Left colon (tissue), 2 donors: ENCODE measurements around the gene KCNIP4. TPM values are rescaled to one million over a fixed set of nuclear protein-coding genes. Genes with fewer than 3 reads are reported as not detected.

Source experiments
- ATAC-seq: fragments of 200-7000 bp; cut with Tn5 transposase; one replicate; pipeline ENCODE4 v1.9.1; 2020; ENCODE audit warnings: mild to moderate bottlenecking, moderate library complexity
- DNase-seq, 2 donors: peaks; one replicate each; pipeline ENCODE4 v3.0.0-alpha.2; 2020
- intact Hi-C, 2 donors: fragments of 100-400 bp; cut with DNase I in 1 of 2; cut with micrococcal nuclease in 1 of 2; formaldehyde crosslinking; loops; one replicate each; pipeline versions ENCODE4 v1.11.2 to v1.14.0; 2022; cut with DNase I, micrococcal nuclease
- total RNA-seq, 2 donors: library from RNA; stranded (reverse); fragmentation: NEBNext Ultra II Directional; extraction: Animal tissue kit (Norgen Biotek cat#: 25700); gene quantifications; one replicate each; pipeline ENCODE4 v1.2.1, GENCODE V29; 2021
- donor health status: DM: no; HTN: no; CAD: no.
- donor health status: DM: yes; HTN: yes; CAD: no.

The KCNIP4 gene
- total RNA-seq, 2 donors from 2014 or later = 1.1 to 3.4 TPM

GRCh38 chr4:21733894-21734630, 214.5 kb downstream of the KCNIP4 start:
- intact Hi-C loops = no loop called here
- DNase-seq (no peak), ATAC-seq (no peak)

- intact Hi-C loops = no loop called here
- ATAC-seq = no peak
- no peak for DNase-seq
Observed at GRCh38 chr4:21728304-21728703, 220.3 kb downstream of the KCNIP4 start.

GRCh38 chr4:21726255-21726815, 222.2 kb downstream of the KCNIP4 start:
- intact Hi-C loops = no loop called here
- ATAC-seq (no peak), DNase-seq (no peak)

GRCh38 chr4:21722157-21722839, 226.3 kb downstream of the KCNIP4 start:
- DNase-seq (no peak), ATAC-seq (no peak)
- intact Hi-C loops = no loop called here

- DNase-seq (no peak), ATAC-seq (no peak)
- intact Hi-C loops = no loop called here
Observed at GRCh38 chr4:21716531-21716930, 232.0 kb downstream of the KCNIP4 start.

- intact Hi-C loops = no loop called here
- ATAC-seq (no peak), DNase-seq (no peak)
Observed at GRCh38 chr4:21710179-21710835, 238.3 kb downstream of the KCNIP4 start.

GRCh38 chr4:21709761-21710160, 238.8 kb downstream of the KCNIP4 start:
- ATAC-seq = no peak
- intact Hi-C loops = no loop called here
- no peak for DNase-seq

- DNase-seq (no peak), ATAC-seq (no peak)
- intact Hi-C loops = no loop called here
Observed at GRCh38 chr4:21709031-21709430, 239.5 kb downstream of the KCNIP4 start.

- peak; percentile 90 for ATAC-seq
- intact Hi-C loops = no loop called here
- DNase-seq = no peak
Observed at GRCh38 chr4:21699446-21699845, 249.1 kb downstream of the KCNIP4 start.

GRCh38 chr4:21697583-21697982, 251.0 kb downstream of the KCNIP4 start:
- no peak for DNase-seq
- no peak for ATAC-seq
- intact Hi-C loops = no loop called here

- DNase-seq = no peak
- intact Hi-C loops = no loop called here
Observed at GRCh38 chr4:21695141-21695540, 253.4 kb downstream of the KCNIP4 start.

GRCh38 chr4:21692241-21692640, 256.3 kb downstream of the KCNIP4 start:
- ATAC-seq = no peak

More at GRCh38 chr4:21695141-21695540, 253.4 kb downstream of the KCNIP4 start:
- ATAC-seq = no peak

GRCh38 chr4:21688596-21689265, 259.8 kb downstream of the KCNIP4 start:
- DNase-seq (no peak), ATAC-seq (no peak)
- intact Hi-C loops = no loop called here

More at GRCh38 chr4:21692241-21692640, 256.3 kb downstream of the KCNIP4 start:
- no peak for DNase-seq
- intact Hi-C loops = no loop called here

- DNase-seq = no peak
- no peak for ATAC-seq
- intact Hi-C loops = no loop called here
Observed at GRCh38 chr4:21685911-21686310, 262.7 kb downstream of the KCNIP4 start.

- DNase-seq = no peak
- no peak for ATAC-seq
- intact Hi-C loops = no loop called here
Observed at GRCh38 chr4:21680326-21680898, 268.2 kb downstream of the KCNIP4 start.

- no peak for ATAC-seq
- intact Hi-C loops = no loop called here
- no peak for DNase-seq
Observed at GRCh38 chr4:21678711-21679110, 269.9 kb downstream of the KCNIP4 start.

GRCh38 chr4:21677173-21677572, 271.4 kb downstream of the KCNIP4 start:
- no peak for DNase-seq
- intact Hi-C loops = no loop called here

GRCh38 chr4:21664355-21664754, 284.2 kb downstream of the KCNIP4 start:
- no peak for DNase-seq
- no peak for ATAC-seq
- intact Hi-C loops = no loop called here

More at GRCh38 chr4:21677173-21677572, 271.4 kb downstream of the KCNIP4 start:
- no peak for ATAC-seq

GRCh38 chr4:21656832-21657231, 291.7 kb downstream of the KCNIP4 start:
- no peak for DNase-seq
- intact Hi-C loops = no loop called here
- no peak for ATAC-seq
